ENCODE results near the gene SMURF1.
"Not testable (repeated sequence)": the region's sequence is repeated elsewhere in the genome, so short reads cannot be mapped to it uniquely, and the experiment has no call there.

Gene SMURF1

DNA sequence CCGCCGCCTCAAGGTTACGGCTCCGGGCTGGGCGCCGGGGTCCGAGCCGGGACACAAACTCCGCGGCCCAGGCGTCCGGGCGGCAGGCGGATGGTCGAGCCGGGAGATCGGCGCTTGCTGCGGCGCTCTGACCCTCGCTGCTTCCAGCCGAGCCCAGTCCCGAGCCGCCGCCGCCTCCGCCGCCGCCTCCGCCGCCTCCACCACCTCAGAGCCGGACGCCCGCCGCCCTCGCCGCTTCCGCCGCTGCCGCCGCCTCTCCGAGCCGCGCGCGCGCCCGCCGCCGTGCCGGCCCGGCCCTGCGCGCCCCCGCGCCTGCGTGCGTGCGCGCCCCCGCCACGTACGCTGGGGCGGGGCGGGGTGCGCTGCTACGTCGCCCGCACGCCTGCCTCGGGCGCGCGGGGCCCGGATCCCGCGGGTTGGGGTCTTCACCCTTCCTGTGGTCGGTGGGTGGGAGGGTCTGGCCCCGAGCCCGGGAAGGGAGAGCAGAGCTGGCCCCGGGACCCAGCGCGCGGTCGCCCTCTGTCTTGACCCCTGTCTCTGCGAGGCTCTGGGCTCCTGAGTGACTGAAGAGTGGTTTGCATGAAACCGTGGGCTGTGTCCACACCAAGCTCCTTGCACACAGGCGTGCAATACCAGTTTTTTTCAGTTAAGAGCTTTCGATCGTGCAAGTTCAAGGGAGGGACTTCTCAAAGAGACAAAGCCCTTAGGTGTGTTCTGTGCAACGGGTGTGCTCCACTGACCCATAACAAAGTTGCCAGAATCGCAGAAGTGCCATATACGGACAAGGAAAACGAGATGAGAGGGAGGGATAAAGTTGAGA lies at the start of gene SMURF1:
Gene SMURF1 (minus strand): TSS at position 256 of the 820 bp plus-strand sequence. CDS start 328 bp downstream, outside the sequence.
- peak; percentile 81 for DNase-seq (ENCODE audit: low spot score)

DNA sequence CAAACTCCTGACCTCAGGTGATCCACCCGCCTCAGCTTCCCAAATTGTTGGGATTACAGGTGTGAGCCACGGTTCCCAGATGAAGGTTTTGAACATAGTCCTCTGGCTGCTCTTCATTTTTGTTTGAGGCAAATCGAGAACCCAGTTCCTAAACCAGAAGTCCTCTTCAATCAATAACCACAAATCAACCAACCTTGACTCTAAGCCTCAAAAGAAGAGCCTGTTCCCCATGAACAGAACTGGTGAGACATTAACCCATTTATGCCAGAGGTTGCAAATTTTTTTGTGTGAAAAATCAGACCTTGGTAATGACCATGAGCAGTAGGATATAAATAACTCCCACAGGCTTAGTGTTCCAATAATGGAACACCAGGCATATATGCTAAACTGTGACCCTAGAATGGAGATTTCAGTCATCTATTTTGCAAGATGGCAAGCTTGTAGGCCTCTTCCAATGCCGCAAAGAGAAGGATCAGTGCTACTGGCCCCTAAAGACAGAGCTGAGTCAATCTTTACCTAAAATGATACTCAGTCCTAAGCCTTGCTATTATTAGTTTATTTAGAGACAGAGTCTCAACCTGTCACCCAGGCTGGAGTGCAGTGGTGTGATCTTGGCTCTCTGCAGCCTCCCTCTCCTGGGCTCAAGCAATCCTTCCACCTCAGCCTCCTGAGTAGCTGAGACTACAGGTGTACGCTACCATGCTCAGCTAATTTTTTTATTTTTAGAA lies 48.1 kb upstream of the SMURF1 start:
- no peak for DNase-seq (ENCODE audit: low spot score)

DNA sequence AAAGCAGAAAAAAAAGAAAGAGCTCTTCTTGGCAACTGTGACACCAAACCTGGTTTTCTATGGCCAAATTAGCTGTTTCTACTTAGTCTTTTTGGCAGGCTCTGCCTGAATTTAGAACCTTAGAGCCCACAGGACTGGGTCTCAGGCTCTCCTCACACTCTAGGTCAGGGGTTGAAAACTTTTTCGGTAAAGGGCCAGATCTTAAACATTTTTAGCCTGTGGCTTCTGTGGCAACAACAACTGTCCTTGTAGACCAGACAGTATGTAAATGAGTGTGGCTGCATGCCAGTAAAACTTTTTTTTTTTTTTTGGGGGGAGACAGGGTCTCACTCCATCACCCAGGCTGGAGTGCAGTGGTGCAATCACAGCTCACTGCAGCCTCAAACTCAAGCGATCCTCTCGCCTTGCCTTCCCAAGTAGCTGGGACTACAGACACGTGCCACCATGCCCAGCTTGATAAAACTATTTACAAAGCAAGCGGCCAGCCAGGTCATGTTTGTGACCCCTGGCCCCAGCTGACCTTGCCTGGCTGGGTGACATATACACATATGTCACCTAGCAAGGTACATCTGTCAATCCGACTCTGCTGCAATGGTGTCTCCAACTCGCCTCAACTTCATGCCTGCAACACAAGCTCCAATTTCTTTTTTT lies 46.6 kb upstream of the SMURF1 start:
- no peak for DNase-seq (ENCODE audit: low spot score)

DNA sequence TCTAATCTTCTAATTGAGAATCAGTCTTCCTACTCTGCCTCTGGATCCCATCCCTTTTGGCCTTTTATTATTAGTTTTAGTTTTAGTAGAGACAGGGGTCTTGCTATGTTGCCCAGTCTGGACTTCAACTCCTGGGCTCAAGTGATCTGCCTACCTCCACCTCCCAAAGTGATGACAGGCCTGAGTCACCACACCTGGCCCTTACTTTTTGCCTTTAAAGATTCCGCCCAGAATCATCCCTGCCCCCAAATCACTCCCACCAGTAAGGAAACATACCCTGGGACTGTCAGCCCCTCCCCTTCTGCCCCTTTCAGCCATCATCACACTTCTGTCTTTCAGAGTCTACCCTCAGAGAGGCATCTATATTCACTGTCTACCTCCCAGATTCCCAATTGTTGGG lies 45.3 kb upstream of the SMURF1 start:
- DNase-seq (ENCODE audit: low spot score), result no peak

DNA sequence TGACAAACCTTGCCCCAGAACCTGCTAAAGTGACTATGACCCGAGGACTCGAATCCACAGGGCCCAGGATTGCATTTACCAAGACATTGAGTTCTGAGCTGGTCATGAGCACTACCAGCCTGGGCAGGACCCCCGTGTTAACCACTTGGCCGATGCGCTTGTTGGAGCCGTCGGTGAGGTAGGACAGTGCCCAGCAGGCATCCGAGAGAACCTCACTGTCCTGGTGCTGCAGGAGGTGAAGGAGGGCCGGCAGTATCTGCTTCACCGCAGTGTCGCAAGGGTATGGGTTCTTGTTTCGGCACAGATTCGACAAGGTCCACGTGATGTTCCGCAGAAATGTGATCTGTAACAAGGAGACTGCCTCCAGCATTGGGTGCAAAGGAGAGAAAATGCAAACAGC lies 44.3 kb upstream of the SMURF1 start:
- no peak for DNase-seq (ENCODE audit: low spot score)

DNA sequence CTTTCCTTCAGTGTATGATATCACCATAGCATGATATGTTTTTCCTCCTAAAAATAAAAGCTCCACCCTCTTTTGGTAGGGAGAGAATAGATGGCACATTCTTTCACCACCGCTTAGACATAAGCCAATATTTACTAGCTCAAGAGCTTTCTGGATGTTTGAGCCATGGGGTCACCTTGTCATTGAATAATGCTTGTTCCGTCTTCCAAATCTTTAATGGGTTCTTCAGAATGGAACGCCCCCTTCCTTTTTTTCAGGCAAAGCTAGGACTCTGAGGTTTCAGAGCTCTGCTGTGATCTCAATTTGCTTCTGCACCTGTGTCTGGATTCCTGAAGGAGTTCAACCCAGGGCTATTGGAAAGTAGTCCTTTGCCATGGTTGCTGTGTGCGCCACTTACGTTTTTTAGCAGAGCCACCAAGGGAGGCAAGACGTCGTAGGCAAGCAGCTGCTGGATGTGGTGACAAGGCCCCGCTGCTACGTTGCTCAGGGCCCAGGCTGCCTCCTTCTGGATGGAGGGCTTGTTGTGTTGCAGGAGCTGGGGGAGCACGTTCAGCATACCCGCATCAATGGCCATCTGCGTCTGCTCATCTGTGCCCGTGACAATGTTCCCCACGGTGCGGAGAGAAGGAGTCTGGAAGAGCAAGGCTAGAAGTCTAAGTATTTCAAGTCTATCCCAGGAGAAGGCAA lies 40.8 kb upstream of the SMURF1 start:
- no peak for DNase-seq (ENCODE audit: low spot score)

DNA sequence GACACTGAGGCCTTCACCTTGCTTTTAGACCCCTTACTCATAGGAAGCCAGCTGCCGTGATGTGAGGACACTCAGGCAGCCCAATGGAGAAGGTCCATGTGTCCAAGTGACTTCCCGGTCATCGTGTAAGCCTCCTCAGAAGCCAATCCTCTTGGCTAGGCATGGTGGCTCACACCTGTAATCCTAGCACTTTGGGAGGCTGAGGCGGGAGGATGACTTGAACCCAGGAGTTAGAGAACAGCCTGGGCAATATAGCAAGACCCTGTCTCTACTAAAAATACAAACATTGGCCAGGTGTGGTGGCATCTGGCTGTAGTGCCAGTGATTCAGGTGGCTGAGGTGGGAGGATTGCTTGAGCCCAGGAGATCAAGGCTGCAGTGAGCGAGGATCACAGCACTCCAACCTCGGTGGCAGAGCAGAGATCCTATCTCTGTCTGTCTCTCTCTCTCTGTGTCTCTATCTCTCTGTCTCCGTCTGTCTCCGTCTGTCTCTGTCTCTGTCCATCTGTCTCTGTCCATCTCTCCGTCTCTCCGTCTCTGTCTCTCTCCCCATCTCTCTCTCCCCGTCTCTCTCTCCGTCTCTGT lies 36.3 kb upstream of the SMURF1 start:
- DNase-seq (ENCODE audit: low spot score), result no peak

DNA sequence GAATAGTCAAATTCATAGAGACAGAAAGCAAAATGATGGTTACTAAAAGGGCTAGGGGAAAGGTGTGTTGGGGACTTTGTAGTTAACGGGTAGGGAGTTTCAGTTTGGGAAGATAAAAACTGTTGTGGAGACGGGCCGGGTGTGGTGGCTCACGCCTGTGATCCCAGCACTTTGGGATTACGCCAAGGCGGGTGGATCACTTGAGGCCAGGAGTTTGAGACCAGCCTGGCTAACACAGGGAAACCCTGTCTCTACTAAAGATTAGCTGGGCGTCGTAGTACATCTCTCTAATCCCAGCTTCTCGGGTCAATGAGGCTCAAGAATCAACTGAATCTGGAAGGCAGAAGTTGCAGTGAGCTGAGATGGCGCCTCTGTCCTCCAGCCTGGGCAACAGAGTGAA lies 33.3 kb upstream of the SMURF1 start:
- DNase-seq (ENCODE audit: low spot score), result no peak

DNA sequence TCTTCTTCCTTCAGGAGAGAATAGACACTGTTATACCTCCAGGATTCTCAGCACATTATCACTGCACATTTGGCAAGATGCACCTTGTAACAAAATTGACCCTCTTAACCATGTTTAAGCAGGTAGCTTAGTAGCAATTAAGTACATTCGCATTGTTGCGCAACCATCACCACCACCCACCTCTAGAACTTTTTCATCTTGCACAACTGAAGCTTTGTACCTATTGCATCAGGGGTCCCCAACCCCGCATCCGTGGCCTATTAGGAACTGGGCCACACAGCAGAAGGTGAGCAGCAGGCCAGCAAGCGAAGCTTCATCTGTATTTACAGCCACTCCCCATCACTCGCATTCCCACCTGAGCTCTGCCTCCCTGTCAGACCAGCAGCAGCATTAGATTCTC lies 29.9 kb upstream of the SMURF1 start:
- no peak for DNase-seq (ENCODE audit: low spot score)

DNA sequence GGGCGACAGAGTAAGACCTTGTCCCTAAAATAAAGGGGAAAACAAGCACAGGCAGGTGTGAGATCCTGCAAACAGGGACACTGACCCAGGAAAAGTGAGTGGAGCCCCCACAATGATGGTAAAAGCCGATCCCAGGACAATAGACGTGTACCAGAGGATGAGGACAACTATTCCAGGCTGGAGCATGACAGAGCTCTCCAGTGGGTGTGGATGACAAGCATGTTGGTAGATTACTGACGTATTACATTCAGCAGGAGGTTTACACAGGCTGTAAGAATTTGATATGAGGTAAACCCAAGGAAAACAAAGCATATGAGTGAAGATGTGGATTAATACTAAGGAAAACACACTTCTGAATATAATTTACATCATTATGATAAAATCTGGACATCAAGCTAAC lies 27.8 kb upstream of the SMURF1 start:
- no peak for DNase-seq (ENCODE audit: low spot score)

DNA sequence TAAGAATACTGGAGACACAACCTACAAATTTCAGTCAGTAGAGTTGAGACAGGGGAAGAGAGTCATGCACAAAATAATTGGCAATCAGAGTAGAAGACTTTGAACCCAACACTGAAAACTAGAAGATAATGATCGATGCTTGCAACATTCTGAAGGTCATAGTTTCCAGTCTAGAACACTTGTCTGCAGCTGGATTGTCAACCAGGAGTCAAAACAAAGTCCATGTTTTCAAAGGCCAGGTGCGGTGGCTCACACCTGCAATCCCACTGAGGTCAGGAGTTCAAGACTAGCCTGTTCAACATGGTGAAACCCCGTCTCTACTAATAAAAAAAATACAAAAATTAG lies 26.8 kb upstream of the SMURF1 start:
- DNase-seq (ENCODE audit: low spot score), result no peak

DNA sequence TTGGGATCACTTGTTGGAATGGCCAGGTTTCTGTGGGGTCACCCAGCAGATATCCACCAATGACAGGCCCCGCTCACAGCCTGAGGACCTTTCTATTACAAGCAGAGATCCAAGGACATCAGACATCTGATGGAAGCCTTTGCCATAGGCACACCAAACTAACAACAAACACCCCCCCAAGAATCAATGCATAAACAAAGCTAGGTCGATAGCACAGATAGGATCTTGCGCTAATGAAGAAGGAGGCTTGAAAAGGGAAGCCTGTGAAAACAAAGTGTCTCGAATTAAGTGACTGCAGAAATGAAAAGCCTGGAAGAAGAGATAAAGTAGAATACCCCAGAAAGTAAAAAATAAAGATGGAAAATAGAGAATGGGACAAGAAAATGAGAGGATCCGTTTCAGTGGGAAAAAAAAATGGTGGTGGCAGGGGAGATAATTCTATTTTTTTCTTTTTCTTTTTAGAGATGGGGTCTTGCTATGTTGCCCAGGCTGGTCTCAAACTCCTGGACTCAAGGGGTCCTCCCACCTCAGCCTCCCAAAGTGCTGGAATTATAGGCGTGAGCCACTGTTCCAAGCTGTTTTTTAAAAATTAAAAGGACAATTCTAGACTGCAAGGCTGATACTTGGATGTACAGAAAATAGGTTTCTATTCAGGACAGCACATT lies 26.3 kb upstream of the SMURF1 start:
- no peak for DNase-seq (ENCODE audit: low spot score)

DNA sequence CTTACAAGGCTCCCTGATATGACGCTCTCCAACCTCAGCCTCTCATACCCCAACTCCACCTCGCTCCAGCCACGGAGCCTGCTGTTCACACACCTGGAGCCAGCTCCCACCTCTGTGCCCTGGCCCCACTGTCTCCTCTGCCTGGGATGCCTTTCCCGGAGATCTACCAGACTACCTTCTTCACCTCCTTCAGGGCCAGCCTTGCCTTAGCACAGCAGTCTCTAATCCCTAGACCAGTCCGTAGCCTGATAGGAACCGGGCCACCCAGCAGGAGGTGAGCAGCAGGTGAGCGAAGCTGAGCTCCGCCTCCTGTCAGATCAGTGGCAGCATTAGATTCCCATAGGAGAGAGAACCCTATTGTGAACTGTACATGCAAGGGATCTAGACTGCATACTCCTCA lies 23.2 kb upstream of the SMURF1 start:
- no peak for DNase-seq (ENCODE audit: low spot score)

DNA sequence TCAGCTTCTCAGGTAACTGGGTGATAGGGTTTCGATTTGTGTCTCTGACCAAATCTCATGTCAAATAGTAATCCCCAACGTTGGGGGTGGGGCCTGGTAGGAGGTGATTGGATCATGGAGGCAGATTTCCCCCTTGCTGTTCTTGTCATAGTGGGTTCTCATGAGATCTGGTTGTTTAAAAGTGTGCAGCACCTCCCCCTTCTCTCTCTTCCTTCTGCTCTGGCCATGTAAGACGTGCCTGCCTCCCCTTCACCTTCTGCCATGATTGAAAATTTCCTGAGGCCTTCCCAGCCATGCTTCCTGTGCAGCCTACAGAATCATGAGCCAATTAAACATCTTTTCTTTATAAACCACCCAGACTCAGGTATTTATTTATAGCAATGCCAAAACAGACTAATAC lies 21.9 kb upstream of the SMURF1 start:
- DNase-seq (ENCODE audit: low spot score), result no peak

DNA sequence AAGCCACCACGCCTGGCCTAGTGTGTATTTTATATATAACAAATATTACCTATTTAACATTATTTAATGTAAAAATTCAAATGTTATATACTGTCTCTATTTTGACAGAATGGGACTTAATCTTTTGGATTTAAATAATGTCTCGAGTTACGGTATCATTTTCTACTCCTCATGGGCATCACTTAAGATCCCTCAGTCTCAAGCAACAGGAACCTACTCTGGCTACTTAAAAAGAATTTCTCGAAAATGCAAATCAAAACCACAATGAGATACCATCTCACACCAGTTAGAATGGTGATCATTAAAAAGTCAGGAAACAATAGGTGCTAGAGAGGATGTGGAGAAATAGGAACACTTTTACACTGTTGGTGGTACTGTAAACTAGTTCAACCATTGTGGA lies 19.8 kb upstream of the SMURF1 start:
- DNase-seq (ENCODE audit: low spot score), result not testable (repeated sequence)

DNA sequence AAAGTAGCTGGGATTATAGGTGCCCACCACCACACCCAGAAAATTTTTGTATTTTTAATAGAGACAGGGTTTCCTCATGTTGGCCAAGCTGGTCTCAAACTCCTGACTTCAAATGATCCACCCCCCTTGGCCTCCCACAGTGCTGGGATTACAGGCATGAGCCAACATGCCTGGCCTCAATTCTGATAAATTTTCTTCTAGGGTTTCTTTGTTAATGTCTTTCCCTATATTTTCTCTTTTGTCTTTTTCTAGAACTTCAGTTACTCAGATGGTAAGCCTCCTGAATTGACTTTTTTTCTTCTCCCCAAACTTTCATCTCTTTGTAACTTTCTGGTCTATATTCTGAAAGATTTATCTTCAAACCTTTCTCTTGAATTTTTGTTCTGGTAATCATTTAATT lies 12.7 kb upstream of the SMURF1 start:
- no peak for DNase-seq (ENCODE audit: low spot score)

DNA sequence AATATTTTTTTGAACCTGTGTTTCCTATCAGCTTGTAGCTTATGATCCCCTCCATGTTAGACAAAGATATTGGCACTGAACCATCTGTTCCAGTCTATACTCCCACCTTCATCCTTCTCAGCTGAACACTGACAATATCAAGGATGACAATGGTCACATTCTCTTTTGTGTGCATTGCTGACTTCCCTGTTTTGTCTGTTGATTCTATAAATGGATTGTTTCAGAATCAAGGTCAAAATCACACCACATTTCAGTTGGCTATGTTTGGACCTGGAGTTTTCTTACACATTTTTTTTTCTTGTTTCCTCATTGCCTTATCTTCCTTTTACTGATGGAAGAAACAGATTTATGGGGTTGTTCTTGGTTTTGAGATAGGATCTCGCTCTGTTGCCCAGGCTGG lies 11.3 kb upstream of the SMURF1 start:
- no peak for DNase-seq (ENCODE audit: low spot score)

DNA sequence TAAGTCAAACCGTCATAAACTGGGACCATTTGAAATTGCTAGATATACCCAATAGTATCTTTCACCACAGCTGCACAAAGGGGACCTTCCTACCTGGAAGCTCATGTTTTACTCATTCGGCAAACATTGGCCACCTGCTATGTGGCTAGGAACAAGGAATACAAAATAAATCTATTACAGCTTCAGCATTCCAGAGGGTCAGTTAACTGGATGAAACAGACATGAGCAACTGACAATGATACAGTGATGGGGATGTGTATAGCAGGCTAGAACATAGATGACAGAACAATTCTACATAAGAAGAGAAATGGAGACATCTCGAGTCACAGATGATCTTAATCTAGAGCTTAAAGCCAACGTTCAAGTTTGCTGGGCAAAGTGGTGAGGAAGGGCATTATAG lies 3.1 kb upstream of the SMURF1 start:
- no peak for DNase-seq (ENCODE audit: low spot score)

DNA sequence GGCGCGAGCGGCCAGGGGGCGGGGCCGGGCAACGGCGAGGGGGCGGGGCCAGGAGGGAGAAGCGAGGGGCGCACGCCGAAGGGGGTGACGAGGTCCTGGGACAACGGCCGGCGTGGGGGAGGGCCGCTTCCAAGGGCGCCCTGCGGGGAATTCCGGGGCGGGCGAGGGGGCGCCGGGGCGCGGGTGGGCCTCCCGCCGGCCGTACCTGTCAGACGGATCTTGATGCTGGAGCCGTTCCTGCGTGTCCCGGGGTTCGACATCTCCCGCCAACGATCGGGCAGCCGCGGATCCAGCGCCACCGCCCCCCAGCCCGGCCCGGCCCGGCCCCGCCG lies 421 bp downstream of the SMURF1 start:
- DNase-seq (ENCODE audit: low spot score), result no peak

DNA sequence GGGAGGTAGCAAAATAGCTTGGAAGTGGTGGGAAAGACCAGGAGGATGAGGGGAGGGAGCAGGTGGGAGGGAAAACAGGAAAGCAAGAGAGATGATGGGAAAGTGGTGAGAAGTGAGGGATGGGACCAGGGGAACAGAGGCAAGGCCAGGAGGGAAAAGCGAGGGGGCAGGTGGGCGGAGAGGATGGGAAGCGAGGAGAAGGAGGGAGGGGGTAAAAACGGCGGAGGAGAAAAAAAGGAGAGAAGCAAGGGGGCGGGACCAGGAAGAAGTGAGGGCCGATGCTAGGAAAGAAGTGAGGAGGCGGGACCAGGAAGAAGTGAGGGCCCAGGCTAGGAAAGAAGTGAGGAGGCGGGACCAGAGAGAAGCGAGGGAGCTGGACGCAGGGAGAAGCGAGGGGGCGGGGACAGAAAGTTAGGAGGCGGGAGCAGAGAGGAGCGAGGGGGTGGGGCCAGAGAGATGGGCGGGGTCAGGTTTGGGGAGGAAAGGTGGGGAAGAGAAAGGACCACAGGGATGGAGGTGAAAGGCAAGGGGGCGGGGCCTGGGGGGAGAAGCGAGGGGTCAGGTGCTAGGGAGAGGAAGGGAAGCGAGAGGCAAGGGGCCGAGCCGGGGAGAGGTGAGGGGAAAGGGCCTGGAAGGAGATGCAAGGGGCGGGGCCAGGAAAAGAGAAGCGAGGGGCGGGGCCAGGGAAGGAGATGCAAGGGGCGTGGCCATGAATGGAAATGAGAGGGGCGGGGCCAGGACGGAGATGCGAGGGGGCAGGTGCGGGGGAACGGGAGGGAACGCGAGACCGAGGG lies 984 bp downstream of the SMURF1 start:
- peak; percentile 90 for DNase-seq (ENCODE audit: low spot score)
